Measurements from ENCODE around the gene RBMS1.

Gene RBMS1

GRCh38 chr2:160257041-160257742 is 236.4 kb downstream of the RBMS1 start:
- no peak for TF ChIP-seq CTCF (IDR thresholded peaks at IDR 0.05; ENCODE audit: extremely low read depth, missing control alignments)
- no peak for DNase-seq (ENCODE audit: low spot score)

GRCh38 chr2:160256507-160256906 is 237.1 kb downstream of the RBMS1 start:
- no peak for TF ChIP-seq CTCF (IDR thresholded peaks at IDR 0.05; ENCODE audit: extremely low read depth, missing control alignments)
- no peak for DNase-seq (ENCODE audit: low spot score)

- no peak for TF ChIP-seq CTCF (IDR thresholded peaks at IDR 0.05; ENCODE audit: extremely low read depth, missing control alignments)
- DNase-seq (ENCODE audit: low spot score), result no peak
Measured at GRCh38 chr2:160255408-160255807, 238.2 kb downstream of the RBMS1 start.

GRCh38 chr2:160254189-160254762 is 239.3 kb downstream of the RBMS1 start:
- TF ChIP-seq CTCF (IDR thresholded peaks at IDR 0.05; ENCODE audit: extremely low read depth, missing control alignments), result no peak
- no peak for DNase-seq (ENCODE audit: low spot score)

- no peak for TF ChIP-seq CTCF (IDR thresholded peaks at IDR 0.05; ENCODE audit: extremely low read depth, missing control alignments)
- no peak for DNase-seq (ENCODE audit: low spot score)
Measured at GRCh38 chr2:160253440-160254188, 240.0 kb downstream of the RBMS1 start.

DNA sequence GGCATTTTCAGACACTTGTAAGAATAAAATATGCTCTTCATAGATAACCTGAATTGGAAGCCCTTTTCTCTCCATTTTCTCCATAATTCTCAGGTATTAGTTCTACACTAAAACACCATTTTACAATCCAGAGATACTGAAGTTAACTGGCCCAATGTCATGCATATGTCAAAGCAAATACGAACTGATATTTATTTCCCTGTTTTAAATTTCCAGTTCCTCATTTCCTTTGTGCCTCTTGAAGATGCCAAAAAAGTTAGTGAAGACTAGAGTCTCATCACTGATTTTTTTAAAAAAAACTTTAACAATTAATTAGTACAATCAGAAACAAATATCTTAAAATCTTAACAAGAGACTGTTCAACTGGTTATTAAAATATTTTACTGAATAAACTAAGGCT is 240.7 kb downstream of the RBMS1 start:
- TF ChIP-seq CTCF (IDR thresholded peaks at IDR 0.05; ENCODE audit: extremely low read depth, missing control alignments), result no peak
- DNase-seq (ENCODE audit: low spot score), result no peak

GRCh38 chr2:160252278-160252887 is 241.2 kb downstream of the RBMS1 start:
- peak; percentile 39 for TF ChIP-seq CTCF (IDR thresholded peaks at IDR 0.05; ENCODE audit: extremely low read depth, missing control alignments)

More at GRCh38 chr2:160252278-160252887, 241.2 kb downstream of the RBMS1 start:
- peak; percentile 22 for DNase-seq (ENCODE audit: low spot score)
